A673 (cell line): ENCODE results near the gene SLC46A1.

Experiments used
- EZH2 ChIP-seq: fragments of 200-600 bp; sonication (generic); IDR thresholded peaks from 2 replicates; pipeline ENCODE4 v1.6.1; 2017; ENCODE audit warnings: borderline replicate concordance, low read depth, mild to moderate bottlenecking, mixed read lengths, antibody characterized with exemption, low read length; ENCODE audit not compliant: poor library complexity, severe bottlenecking
- TF ChIP-seq, protein P1 (sequence below): fragments of 300-800, 200-600 bp; sonication (generic); conservative IDR thresholded peaks from 2 replicates; pipeline ENCODE4 v1.5.1; 2017; ENCODE audit warnings: low read depth, mild to moderate bottlenecking, antibody characterized with exemption, low read length, moderate library complexity, mixed read lengths

DNA sequence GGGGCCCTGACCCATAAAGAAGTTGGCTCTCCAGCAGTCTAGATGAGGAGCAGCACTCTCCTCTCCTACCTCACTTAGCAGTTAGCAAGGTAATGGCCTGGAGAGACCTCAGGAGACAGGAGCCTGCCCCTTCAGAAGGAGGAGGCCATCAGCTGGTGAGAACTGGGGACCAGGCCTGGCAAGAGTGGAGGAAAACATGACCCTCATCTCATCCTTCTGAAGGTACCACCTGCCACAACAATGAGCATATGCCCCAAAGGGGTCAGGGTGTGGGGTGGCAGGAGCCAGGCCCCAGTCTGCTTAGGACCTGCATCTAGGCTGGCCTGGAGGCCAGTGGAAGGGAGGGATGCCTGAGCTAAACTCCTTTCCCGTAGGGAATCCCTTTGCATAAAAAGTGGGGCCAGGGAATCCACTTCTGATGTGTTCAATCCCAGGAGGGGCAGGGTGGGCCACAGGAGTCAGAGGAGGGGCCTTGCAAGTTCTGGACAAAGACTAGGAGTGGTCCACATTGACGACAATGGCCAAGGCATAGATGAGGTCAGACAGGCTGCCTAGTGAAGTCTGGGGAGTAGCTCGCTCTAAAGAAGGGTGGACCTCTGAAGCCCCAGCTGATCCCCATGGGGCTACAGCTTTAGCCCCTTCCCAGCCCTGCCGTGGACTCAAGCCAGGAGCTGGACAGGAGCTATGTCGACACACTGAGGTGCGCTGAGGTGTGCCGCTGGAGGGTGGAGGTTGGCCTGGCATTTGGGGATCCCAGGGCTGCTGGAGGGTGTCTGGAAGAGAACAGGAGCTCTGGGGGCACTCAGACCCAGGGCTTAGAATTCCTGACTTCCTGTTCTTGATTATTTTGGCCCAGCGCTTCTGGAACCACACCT, 42.0 kb downstream of the SLC46A1 start:
- TF ChIP-seq, protein P1, sequence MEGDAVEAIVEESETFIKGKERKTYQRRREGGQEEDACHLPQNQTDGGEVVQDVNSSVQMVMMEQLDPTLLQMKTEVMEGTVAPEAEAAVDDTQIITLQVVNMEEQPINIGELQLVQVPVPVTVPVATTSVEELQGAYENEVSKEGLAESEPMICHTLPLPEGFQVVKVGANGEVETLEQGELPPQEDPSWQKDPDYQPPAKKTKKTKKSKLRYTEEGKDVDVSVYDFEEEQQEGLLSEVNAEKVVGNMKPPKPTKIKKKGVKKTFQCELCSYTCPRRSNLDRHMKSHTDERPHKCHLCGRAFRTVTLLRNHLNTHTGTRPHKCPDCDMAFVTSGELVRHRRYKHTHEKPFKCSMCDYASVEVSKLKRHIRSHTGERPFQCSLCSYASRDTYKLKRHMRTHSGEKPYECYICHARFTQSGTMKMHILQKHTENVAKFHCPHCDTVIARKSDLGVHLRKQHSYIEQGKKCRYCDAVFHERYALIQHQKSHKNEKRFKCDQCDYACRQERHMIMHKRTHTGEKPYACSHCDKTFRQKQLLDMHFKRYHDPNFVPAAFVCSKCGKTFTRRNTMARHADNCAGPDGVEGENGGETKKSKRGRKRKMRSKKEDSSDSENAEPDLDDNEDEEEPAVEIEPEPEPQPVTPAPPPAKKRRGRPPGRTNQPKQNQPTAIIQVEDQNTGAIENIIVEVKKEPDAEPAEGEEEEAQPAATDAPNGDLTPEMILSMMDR = no peak
- TF ChIP-seq EZH2 = no peak
